WI38 (cell line): ENCODE results near the gene AQP1.

Experiments used
- H3K4me3 ChIP-seq: 2 replicates; pipeline ENCODE4 v1.5.1; 2011; ENCODE audit warnings: low read depth, mild to moderate bottlenecking, control low read depth, low read length
- TF ChIP-seq, protein P1 (sequence below): IDR thresholded peaks from 2 replicates; pipeline ENCODE4 v1.5.1; 2012; ENCODE audit warnings: low read depth, mild to moderate bottlenecking, control low read depth, low read length

AQP1 gene

DNA sequence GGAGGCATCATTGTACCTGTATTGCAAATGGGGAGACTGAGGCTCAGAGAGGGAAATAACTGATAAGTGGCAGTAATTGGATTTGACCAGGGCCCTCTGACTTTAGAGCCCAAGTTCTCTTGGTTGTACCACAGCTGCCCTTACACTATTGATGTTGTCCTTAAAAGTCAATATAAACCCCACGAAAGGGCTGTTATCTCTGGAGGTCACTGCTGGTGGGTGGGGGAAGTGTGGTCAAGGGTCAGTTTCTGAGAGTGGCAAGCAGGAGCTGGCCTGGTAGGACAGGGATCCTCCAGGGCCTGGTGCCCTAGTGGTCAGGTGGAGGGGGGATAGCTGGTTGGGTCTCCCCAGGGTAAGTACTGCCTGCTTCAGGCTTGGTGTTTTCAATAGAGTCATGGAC is 44.2 kb upstream of the AQP1 start:
- no peak overlapping the region for H3K4me3 ChIP-seq
- TF ChIP-seq, protein P1, sequence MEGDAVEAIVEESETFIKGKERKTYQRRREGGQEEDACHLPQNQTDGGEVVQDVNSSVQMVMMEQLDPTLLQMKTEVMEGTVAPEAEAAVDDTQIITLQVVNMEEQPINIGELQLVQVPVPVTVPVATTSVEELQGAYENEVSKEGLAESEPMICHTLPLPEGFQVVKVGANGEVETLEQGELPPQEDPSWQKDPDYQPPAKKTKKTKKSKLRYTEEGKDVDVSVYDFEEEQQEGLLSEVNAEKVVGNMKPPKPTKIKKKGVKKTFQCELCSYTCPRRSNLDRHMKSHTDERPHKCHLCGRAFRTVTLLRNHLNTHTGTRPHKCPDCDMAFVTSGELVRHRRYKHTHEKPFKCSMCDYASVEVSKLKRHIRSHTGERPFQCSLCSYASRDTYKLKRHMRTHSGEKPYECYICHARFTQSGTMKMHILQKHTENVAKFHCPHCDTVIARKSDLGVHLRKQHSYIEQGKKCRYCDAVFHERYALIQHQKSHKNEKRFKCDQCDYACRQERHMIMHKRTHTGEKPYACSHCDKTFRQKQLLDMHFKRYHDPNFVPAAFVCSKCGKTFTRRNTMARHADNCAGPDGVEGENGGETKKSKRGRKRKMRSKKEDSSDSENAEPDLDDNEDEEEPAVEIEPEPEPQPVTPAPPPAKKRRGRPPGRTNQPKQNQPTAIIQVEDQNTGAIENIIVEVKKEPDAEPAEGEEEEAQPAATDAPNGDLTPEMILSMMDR, result no peak

DNA sequence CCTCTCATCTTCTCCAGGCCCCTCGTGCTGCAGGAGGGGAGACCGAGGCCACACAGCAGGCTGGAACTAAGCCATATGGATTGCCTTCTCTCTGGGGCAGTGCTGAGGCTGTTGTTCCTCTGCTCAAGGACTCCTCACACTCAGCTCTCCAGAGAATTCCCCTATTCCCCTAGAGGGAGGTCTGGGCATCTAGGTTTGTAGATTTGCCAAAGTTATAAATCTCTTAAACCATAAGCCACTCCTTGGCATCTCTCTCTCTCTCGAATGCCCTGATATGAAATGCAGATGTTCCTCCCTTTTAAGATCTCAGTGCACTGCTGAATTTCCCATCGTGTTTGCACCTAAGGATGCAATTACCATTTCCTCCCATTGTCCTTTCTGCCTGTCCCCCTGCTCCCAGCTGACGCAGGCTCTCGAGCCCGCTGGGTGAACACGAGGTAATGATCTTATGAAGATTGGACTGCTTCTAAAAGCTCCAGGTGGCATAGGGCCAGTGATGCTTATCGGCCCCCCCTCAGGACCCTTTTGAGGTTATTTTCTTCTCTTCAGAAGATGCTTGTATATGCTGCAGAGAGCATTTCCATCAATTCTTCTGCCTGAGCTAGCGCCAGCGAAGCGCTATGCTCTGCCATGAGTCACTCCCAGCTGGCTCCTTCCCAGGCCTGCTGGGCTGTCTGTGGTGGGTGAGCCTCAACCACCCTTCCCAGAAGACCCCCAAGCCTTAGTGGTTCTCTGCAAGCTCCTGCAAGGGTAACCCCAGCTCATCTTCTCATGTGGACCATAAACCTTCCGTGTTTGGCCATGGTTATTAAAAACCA is 41.6 kb upstream of the AQP1 start:
- TF ChIP-seq, protein P1, result no peak
- H3K4me3 ChIP-seq, result no peak overlapping the region

DNA sequence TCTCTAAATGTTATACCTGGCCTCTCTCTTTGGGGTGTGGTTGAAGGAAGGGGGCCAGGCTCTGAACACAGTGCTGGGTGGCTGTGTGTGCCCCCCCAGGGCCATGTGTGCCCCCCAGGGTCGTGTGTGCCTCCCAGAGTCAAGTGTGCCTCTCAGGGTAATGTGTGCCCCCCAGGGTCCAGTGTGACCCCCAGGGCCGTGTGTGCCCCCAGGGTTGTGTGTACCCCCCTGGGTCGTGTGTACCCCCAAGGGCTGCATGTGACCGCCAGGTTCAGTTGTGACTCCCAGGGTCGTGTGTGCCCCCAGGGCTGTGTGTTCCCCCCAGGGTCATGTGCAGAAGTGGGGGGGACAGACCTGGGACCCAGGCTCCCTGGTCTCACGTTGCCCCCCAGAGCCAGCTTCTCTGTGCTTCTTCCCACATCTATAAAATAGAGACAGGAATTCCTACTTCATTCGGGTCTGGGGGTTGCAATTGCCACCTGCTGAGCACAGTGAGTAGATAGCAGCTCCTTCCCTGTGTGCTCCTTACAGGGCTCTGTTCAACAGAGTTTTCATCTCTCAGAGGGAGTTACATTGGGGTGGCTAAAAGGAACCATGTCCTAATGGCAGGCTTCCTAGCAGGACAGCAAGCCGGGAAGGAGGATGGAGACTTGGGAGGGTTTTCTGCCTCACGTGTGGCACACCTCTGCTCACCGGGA is 40.7 kb upstream of the AQP1 start:
- H3K4me3 ChIP-seq, result no peak overlapping the region
- TF ChIP-seq, protein P1, result no peak

DNA sequence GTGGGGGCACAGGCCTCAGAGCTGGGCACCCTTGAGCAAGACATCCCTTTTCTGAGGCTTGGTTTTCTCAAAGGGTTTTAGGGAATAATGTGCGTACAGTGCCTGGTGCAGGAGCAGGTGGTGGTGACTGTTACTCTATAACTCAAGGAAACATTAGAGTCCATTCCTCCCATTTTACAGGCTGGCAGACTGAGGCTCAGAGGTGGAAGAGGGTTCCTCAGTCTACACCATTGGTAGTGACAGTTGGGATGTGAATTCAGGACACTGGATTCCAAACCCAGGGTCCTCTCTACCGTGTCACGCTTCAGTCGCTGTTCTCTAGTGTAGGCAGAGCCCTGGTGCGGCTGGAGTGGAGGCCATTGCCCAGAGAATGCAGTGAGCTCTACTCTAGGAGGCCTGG is 40.0 kb upstream of the AQP1 start:
- no peak overlapping the region for H3K4me3 ChIP-seq
- TF ChIP-seq, protein P1, result no peak

DNA sequence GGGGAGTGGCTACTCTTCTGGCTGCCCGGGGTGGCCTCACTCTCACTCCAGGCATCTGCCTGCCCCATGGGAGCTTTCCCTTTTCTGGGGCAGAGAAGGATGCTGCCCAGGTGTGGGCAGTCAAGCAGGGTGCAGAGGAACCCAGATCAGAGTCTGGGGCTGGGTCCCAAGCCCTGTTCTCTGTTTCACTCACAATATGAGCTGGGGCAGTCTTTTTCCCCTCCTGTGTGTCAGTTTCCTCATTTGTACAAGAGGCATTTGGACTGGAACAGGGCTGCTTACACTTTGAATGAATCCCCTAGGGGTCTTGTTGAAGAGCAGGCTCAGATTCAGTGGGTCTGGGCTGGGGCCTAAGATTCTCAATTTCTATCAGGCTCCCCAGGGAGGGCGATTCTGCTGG is 38.4 kb upstream of the AQP1 start:
- TF ChIP-seq, protein P1, result no peak
- no peak overlapping the region for H3K4me3 ChIP-seq

DNA sequence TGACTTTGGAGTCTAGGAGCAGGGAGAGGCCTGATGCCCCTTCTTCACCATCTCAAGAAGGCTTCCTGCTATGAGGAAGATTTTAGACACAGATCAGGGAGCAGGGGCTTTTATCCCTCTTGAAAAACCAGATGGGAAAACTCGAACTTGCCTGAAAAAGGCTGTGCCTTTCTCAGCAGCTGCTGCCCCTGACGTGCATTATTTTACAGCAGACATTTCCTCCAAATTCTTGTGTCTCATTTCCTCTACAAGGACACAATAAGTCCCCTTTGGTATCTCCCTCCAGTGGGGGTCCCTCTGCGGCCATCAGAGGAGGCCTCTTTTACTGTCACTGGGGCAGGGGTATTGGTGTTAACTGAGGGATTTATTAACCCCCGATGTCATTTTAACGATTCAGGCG is 38.0 kb upstream of the AQP1 start:
- TF ChIP-seq, protein P1, result no peak
- H3K4me3 ChIP-seq, result no peak overlapping the region

DNA sequence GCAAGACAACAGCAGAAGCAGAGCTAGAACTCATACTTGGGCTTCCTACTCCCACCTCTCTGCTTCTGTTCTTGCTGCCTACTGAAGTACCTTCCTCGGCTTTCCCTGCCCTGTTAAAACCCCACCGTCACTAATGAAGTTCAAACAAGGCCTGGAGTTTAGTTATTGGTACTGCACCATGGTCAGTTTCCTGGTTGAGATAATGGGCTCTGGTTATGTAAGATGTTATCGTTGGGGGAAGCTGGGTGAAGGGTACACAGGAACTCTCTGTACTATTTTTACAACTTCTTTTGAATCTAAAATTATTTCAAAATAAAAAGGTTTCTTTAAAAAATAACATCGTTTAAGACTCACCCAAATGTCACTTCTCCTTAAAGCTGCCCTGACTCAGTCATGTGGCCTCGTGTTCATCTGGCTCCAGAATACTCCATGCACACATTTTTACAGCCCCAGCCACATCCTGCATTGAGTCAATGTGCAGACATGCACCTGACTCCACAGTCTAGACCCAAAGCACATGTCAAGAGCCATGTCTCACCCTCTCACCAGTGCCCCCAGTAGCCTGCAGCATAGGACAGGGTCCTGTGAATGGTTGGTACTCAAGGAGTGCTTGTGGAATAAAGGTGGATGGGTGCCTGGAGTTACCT is 36.9 kb upstream of the AQP1 start:
- H3K4me3 ChIP-seq, result no peak overlapping the region
- TF ChIP-seq, protein P1, result no peak
